ENCODE results near the gene USP2.

USP2 gene

GRCh38 chr11:119335091-119335654 is 46.3 kb downstream of the USP2 start:
- peaks cover 33% of the 10 kb centered on the region for H3K4me1 ChIP-seq (ENCODE audit: control insufficient read depth, insufficient read depth, low read length, unreplicated experiment)
- H3K79me2 ChIP-seq (ENCODE audit: control insufficient read depth, insufficient read depth, low read length, unreplicated experiment): peaks cover 18% of the 10 kb centered on the region
- H3K4me3 ChIP-seq (ENCODE audit: low read depth, low read length): peak overlapping the region; percentile 90
- no peaks in the 10 kb centered on the region for H3K36me3 ChIP-seq (ENCODE audit: insufficient read depth, low read length)
- H3K27me3 ChIP-seq (ENCODE audit: insufficient read depth, low read length): no peaks in the 10 kb centered on the region; the same call in 1 of the 2 replicates
- peak overlapping the region; percentile 66 for H2AFZ ChIP-seq (ENCODE audit: low read length, unreplicated experiment)
- peak overlapping the region; percentile 46 for H3K27ac ChIP-seq (ENCODE audit: low read depth, low read length)

GRCh38 chr11:119334174-119334930 is 47.1 kb downstream of the USP2 start, which contains the start of gene RNF26:
RNF26 (plus strand) TSS chr11:119334527; CDS start chr11:119335123, 596 bp downstream.
- peak within 1 kb of the TSS; percentile 68 for H2AFZ ChIP-seq (ENCODE audit: low read length, unreplicated experiment)
- H3K27ac ChIP-seq (ENCODE audit: low read depth, low read length): peak within 1 kb of the TSS; percentile 46
- H3K36me3 ChIP-seq (ENCODE audit: insufficient read depth, low read length): no peaks in the 10 kb centered on the region
- H3K4me3 ChIP-seq (ENCODE audit: low read depth, low read length): peak within 1 kb of the TSS; percentile 90
- peaks cover 18% of the 10 kb centered on the region for H3K79me2 ChIP-seq (ENCODE audit: control insufficient read depth, insufficient read depth, low read length, unreplicated experiment)
- H3K4me1 ChIP-seq (ENCODE audit: control insufficient read depth, insufficient read depth, low read length, unreplicated experiment): peaks cover 33% of the 10 kb centered on the region
- H3K27me3 ChIP-seq (ENCODE audit: insufficient read depth, low read length): no peaks in the 10 kb centered on the region

DNA sequence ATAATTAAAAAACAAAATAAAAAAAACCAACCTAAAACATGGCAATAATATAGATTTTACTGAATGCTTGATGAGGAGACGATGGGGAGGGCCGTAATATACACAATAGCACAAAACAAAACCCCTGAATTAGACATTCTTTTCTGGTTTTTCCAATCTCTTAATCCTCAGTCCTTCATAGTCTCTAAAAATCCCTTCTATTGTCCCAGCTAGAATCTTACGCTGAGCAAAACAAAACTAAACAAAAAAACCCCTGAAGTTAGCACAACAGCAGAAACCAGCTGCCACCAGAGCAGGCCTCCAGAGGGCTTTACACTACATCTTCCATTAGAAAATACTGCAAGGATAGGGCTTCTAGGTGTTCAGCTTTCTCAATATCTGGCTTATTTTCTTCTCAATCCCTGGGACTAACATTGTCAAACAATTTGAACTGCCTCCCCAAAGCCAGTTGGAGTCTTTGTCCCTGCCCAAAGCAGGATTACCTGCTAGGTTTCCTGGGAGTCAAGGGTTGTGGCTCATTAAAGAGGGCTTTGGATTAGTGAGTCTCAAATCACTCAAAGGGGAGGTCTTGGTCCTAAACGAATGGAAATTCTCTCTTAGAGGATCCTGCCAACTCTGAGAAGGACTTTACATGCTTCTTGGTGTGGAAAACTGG is 49.3 kb downstream of the USP2 start:
- Histone ChIP-seq H3K4me3 (ENCODE audit: low read depth, low read length) (no peak overlapping the region), H3K36me3 (ENCODE audit: insufficient read depth, low read length) (no peaks in the 10 kb centered on the region), H3K79me2 (ENCODE audit: control insufficient read depth, insufficient read depth, low read length, unreplicated experiment) (peaks cover 18% of the 10 kb centered on the region), H3K27me3 (ENCODE audit: insufficient read depth, low read length) (no peaks in the 10 kb centered on the region), H3K4me1 (ENCODE audit: control insufficient read depth, insufficient read depth, low read length, unreplicated experiment) (peaks cover 14% of the 10 kb centered on the region), H3K27ac (ENCODE audit: low read depth, low read length) (no peak overlapping the region), H2AFZ (ENCODE audit: low read length, unreplicated experiment) (peak overlapping the region; percentile 12)

DNA sequence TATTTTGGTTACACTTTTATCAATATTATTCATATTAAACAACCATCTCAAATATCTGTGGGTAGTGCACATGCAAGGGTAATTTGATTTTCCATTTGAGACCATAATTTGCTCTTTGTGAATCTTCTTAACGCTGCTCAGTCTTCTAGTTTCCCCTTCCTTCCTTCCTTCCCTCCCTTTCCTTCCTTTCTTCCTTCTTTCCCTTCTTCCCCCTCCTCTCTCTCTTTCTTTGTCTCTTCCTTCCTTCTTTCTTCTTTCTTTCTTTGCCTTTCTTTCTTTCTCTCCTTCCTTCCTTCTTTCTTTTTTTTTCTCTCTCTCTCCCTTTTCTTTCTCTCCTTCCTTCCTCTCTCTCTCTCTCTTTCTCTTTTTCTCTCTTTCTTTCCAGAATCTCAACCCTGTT is 51.3 kb downstream of the USP2 start:
- H3K4me3 ChIP-seq (ENCODE audit: low read depth, low read length): no peak overlapping the region
- peaks cover 3% of the 10 kb centered on the region for H3K4me1 ChIP-seq (ENCODE audit: control insufficient read depth, insufficient read depth, low read length, unreplicated experiment)
- H3K79me2 ChIP-seq (ENCODE audit: control insufficient read depth, insufficient read depth, low read length, unreplicated experiment): peaks cover 8% of the 10 kb centered on the region
- H3K27me3 ChIP-seq (ENCODE audit: insufficient read depth, low read length): no peaks in the 10 kb centered on the region
- no peak overlapping the region for H3K27ac ChIP-seq (ENCODE audit: low read depth, low read length)
- H3K36me3 ChIP-seq (ENCODE audit: insufficient read depth, low read length): no peaks in the 10 kb centered on the region
- H2AFZ ChIP-seq (ENCODE audit: low read length, unreplicated experiment): no peak overlapping the region

GRCh38 chr11:119329320-119329719 is 52.2 kb downstream of the USP2 start:
- no peaks in the 10 kb centered on the region for H3K36me3 ChIP-seq (ENCODE audit: insufficient read depth, low read length)
- no peaks in the 10 kb centered on the region for H3K27me3 ChIP-seq (ENCODE audit: insufficient read depth, low read length)
- H3K4me3 ChIP-seq (ENCODE audit: low read depth, low read length): no peak overlapping the region
- H3K27ac ChIP-seq (ENCODE audit: low read depth, low read length): no peak overlapping the region
- H3K4me1 ChIP-seq (ENCODE audit: control insufficient read depth, insufficient read depth, low read length, unreplicated experiment): no peaks in the 10 kb centered on the region
- H2AFZ ChIP-seq (ENCODE audit: low read length, unreplicated experiment): no peak overlapping the region
- no peaks in the 10 kb centered on the region for H3K79me2 ChIP-seq (ENCODE audit: control insufficient read depth, insufficient read depth, low read length, unreplicated experiment)

- no peak overlapping the region for H3K4me3 ChIP-seq (ENCODE audit: low read depth, low read length)
- H2AFZ ChIP-seq (ENCODE audit: low read length, unreplicated experiment): no peak overlapping the region
- no peak overlapping the region for H3K27ac ChIP-seq (ENCODE audit: low read depth, low read length)
- peaks cover 12% of the 10 kb centered on the region for H3K4me1 ChIP-seq (ENCODE audit: control insufficient read depth, insufficient read depth, low read length, unreplicated experiment)
- H3K27me3 ChIP-seq (ENCODE audit: insufficient read depth, low read length): no peaks in the 10 kb centered on the region
- H3K36me3 ChIP-seq (ENCODE audit: insufficient read depth, low read length): no peaks in the 10 kb centered on the region
- H3K79me2 ChIP-seq (ENCODE audit: control insufficient read depth, insufficient read depth, low read length, unreplicated experiment): no peaks in the 10 kb centered on the region
These were observed 57.3 kb downstream of the USP2 start for GRCh38 chr11:119324189-119324588.

DNA sequence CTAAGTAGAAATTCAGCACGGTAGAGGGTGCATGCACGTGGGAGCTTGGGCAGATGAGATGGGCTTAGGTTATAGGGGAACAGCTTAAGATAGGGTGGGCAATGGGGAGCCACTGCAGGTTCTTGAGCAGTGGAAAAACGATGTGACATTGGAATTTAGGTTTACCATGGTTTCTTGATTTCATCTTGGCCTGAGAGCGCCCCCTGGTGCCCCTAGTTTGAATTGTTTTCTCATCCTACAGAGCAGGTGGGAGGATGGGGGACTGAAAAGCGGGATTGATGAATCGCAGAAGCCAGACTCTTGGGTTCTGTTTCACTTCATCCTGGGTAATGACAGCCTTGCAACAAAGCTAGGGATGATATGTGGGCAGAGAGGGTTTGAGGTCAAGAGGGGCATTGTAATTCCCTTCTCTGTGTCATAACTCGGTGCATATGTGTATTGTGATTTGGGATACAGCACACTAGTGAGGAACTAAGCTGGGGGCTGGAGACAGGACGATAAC is 57.9 kb downstream of the USP2 start:
- Histone ChIP-seq H3K79me2 (ENCODE audit: control insufficient read depth, insufficient read depth, low read length, unreplicated experiment) (no peaks in the 10 kb centered on the region), H3K36me3 (ENCODE audit: insufficient read depth, low read length) (no peaks in the 10 kb centered on the region), H3K4me3 (ENCODE audit: low read depth, low read length) (no peak overlapping the region), H3K4me1 (ENCODE audit: control insufficient read depth, insufficient read depth, low read length, unreplicated experiment) (peaks cover 18% of the 10 kb centered on the region), H3K27ac (ENCODE audit: low read depth, low read length) (no peak overlapping the region), H3K27me3 (ENCODE audit: insufficient read depth, low read length) (no peaks in the 10 kb centered on the region), H2AFZ (ENCODE audit: low read length, unreplicated experiment) (no peak overlapping the region)

DNA sequence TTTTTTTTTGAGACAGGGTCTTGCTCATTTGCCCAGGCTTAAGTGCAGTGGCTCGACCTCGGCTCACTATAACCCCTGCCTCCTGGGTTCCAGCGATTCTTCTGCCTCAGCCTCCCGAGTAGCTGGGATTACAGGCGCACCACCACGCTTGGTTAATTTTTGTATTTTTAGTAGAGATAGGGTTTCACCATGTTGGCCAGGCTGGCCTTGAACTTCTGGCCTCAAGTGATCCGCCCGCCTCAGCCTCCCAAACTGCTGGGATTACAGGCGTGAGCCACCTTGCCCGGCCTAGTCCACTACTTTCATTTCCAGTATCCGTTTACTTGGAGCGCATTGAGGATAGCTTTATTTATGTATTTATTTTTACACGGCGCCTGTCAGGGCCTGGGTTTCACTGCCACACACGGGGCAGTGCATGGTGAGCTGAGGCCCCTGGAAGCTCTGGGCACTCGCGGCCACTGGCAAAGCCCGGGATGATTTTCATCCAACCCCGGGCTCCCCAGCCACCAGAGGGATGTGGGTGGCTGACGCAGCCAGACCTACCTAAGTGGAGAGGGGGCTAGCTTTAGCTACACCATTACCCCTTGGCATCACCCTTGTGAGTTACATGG is 58.5 kb downstream of the USP2 start:
- H3K27me3 ChIP-seq (ENCODE audit: insufficient read depth, low read length): no peaks in the 10 kb centered on the region
- peaks cover 23% of the 10 kb centered on the region for H3K4me1 ChIP-seq (ENCODE audit: control insufficient read depth, insufficient read depth, low read length, unreplicated experiment)
- no peak overlapping the region for H3K27ac ChIP-seq (ENCODE audit: low read depth, low read length)
- H3K4me3 ChIP-seq (ENCODE audit: low read depth, low read length): no peak overlapping the region
- no peaks in the 10 kb centered on the region for H3K79me2 ChIP-seq (ENCODE audit: control insufficient read depth, insufficient read depth, low read length, unreplicated experiment)
- H3K36me3 ChIP-seq (ENCODE audit: insufficient read depth, low read length): no peaks in the 10 kb centered on the region
- no peak overlapping the region for H2AFZ ChIP-seq (ENCODE audit: low read length, unreplicated experiment)

DNA sequence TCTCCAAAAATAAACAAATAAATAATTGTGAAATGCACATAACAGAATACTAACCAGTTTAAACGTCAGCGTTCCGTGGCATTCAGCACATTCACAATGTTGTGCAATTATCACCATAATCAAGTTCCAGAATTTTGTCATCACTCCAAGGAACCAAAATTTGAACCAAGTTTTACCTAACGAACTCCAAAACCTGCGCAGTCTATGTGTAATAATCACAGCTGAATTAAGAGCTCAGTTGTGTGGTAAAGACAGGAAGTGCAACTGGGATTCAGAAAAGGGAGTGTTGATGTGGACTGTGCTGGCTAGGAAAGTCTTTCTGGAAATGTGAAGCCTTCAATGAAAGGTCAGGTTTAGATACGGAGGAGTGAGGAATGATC is 59.1 kb downstream of the USP2 start:
- no peaks in the 10 kb centered on the region for H3K27me3 ChIP-seq (ENCODE audit: insufficient read depth, low read length)
- H3K4me1 ChIP-seq (ENCODE audit: control insufficient read depth, insufficient read depth, low read length, unreplicated experiment): peaks cover 24% of the 10 kb centered on the region
- H3K4me3 ChIP-seq (ENCODE audit: low read depth, low read length): no peak overlapping the region
- no peak overlapping the region for H3K27ac ChIP-seq (ENCODE audit: low read depth, low read length)
- H2AFZ ChIP-seq (ENCODE audit: low read length, unreplicated experiment): no peak overlapping the region
- no peaks in the 10 kb centered on the region for H3K36me3 ChIP-seq (ENCODE audit: insufficient read depth, low read length)
- H3K79me2 ChIP-seq (ENCODE audit: control insufficient read depth, insufficient read depth, low read length, unreplicated experiment): no peaks in the 10 kb centered on the region

DNA sequence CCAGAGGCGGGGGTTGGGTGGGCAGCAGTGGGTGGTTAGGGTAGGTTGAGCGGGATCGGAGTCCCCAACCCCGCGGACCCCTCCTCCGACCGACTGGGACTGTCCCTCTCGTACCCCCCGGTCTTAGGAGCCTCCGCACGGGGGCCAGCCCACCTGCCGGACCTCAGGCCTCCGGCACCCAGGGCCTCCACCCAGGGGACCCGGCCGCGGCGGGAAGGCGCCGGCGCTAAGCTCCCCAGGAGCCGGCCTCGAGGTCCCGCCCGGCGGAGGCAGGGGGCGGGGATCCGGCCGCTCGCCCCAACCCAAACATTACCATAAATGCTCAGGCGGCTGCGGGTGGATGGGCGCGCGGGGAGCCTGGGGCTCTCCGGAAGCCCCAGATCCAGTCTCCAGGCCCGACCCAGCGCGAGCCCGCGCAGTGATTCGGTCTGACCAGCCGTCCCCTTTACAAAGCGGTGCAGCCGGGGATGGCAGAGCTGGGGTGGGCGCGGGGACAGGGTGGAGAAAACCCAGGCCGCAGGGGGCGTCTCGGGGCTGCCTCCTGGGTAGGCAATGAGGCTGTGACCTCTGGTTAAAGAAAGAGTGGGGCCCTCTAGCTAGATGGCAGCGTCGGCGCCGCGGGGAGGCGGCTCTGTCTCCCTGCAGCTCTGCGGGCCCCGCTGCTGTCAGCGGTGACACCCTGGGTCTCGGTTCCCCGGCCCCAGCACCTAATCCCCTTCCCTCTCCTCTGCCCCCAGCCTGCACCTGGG is 60.5 kb downstream of the USP2 start:
- Histone ChIP-seq H3K4me3 (ENCODE audit: low read depth, low read length) (peak overlapping the region; percentile 78), H3K4me1 (ENCODE audit: control insufficient read depth, insufficient read depth, low read length, unreplicated experiment) (peaks cover 28% of the 10 kb centered on the region), H3K79me2 (ENCODE audit: control insufficient read depth, insufficient read depth, low read length, unreplicated experiment) (no peaks in the 10 kb centered on the region), H3K36me3 (ENCODE audit: insufficient read depth, low read length) (no peaks in the 10 kb centered on the region), H3K27ac (ENCODE audit: low read depth, low read length) (no peak overlapping the region), H3K27me3 (ENCODE audit: insufficient read depth, low read length) (peaks cover 7% of the 10 kb centered on the region; the same call in 1 of the 2 replicates), H2AFZ (ENCODE audit: low read length, unreplicated experiment) (peak overlapping the region; percentile 95)

All from ACC112 (cell line).